Bronchial epithelial cell (primary cell): ENCODE data around the gene FAM20A. TPM values are rescaled to one million over a fixed set of nuclear protein-coding genes. Genes with fewer than 3 reads are reported as not detected.

Experiments used
- DNase-seq: peaks from one replicate; pipeline ENCODE4 v3.0.0-alpha.2; 2010; ENCODE audit warnings: low read depth
- FAIRE-seq: peaks from 2 replicates; lab custom pipeline; 2011; peaks lifted over from hg19 to GRCh38; lab: Jason Lieb, UNC
- H3K27me3 ChIP-seq: 2 replicates; pipeline ENCODE4 v1.5.1; 2011; ENCODE audit warnings: low read length; ENCODE audit not compliant: control insufficient read depth, insufficient read depth
- H3K36me3 ChIP-seq: 2 replicates; pipeline ENCODE4 v1.5.1; 2011; ENCODE audit warnings: low read length; ENCODE audit not compliant: control insufficient read depth, insufficient read depth
- H3K4me3 ChIP-seq: 2 replicates; pipeline ENCODE4 v1.5.1; 2011; ENCODE audit warnings: mild to moderate bottlenecking, low read depth, low read length, control low read depth
- total RNA-seq: library from RNA; depleted of rRNA; stranded (reverse); fragments of >200 nt; gene quantifications from 2 replicates; pipeline ENCODE4 v1.2.1, GENCODE V29; 2014
- TF ChIP-seq, protein P1 (sequence below): IDR thresholded peaks from 2 replicates; pipeline ENCODE4 v1.5.1; 2011; ENCODE audit warnings: mild to moderate bottlenecking, moderate library complexity, low read length, control low read depth, inconsistent platforms; ENCODE audit not compliant: insufficient read depth, severe bottlenecking

FAM20A gene
- total RNA-seq, 1 donor from 2014 or later: 0.26 TPM

DNA sequence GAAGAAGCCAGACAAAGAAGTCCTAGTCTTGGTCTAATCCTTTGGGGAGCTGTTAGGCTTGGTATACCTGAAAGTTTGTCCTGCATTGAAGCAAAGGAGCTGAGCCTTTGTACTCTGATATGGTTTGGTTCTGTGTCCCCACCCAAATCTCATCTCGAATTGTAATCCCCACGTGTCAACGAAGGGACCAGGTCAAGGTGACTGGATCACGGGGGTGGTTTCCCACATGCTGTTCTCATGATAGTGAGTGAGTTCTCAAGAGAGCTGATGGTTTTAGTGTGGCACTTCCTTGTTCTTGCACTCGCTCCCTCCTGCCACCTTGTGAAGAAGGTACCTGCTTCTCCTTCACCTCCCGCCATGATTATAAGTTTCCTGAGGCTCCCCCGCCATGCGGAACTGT, 33.6 kb downstream of the FAM20A start:
- no peak for DNase-seq
- TF ChIP-seq, protein P1, sequence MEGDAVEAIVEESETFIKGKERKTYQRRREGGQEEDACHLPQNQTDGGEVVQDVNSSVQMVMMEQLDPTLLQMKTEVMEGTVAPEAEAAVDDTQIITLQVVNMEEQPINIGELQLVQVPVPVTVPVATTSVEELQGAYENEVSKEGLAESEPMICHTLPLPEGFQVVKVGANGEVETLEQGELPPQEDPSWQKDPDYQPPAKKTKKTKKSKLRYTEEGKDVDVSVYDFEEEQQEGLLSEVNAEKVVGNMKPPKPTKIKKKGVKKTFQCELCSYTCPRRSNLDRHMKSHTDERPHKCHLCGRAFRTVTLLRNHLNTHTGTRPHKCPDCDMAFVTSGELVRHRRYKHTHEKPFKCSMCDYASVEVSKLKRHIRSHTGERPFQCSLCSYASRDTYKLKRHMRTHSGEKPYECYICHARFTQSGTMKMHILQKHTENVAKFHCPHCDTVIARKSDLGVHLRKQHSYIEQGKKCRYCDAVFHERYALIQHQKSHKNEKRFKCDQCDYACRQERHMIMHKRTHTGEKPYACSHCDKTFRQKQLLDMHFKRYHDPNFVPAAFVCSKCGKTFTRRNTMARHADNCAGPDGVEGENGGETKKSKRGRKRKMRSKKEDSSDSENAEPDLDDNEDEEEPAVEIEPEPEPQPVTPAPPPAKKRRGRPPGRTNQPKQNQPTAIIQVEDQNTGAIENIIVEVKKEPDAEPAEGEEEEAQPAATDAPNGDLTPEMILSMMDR: no peak
- no peaks in the 10 kb centered on the region for H3K36me3 ChIP-seq
- H3K27me3 ChIP-seq: no peaks in the 10 kb centered on the region
- no peak for FAIRE-seq
- no peak overlapping the region for H3K4me3 ChIP-seq

DNA sequence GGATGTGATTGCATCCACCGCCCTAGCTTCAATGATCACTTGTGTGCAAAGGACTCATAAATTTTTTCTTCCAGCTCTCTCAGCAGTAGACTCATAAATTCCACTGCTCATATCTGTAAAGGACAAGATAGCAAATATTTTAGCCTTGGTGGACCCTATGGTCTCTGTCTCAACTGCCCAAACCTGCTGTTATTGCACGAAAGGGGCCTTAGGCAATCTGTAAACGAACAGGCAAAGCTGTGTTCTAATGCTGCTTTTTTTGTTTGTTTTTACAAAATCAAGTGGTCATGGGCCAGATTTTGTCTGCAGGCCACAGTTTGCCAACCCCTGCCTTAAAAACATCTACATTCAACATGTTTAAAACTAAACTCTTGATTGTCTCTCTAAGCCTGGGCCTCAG, 34.1 kb downstream of the FAM20A start:
- no peaks in the 10 kb centered on the region for H3K36me3 ChIP-seq
- no peak overlapping the region for H3K4me3 ChIP-seq
- TF ChIP-seq, protein P1: no peak
- H3K27me3 ChIP-seq: no peaks in the 10 kb centered on the region
- FAIRE-seq (no peak), DNase-seq (no peak)

DNA sequence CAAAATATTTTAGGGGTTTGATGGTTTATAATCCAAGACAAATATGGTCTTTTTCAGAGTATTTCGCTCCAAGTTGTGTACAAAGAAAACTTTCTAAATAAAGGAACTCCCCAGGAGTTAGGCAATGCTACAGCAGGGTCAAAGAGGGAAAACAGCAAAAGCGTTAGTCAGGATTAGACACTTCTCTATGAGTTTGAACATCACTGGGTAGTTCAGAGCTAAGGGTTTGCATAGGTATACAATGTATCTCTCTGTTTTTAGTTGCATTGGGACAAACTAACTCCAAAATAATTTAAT, 34.8 kb downstream of the FAM20A start:
- H3K4me3 ChIP-seq: no peak overlapping the region
- no peak for FAIRE-seq

DNA sequence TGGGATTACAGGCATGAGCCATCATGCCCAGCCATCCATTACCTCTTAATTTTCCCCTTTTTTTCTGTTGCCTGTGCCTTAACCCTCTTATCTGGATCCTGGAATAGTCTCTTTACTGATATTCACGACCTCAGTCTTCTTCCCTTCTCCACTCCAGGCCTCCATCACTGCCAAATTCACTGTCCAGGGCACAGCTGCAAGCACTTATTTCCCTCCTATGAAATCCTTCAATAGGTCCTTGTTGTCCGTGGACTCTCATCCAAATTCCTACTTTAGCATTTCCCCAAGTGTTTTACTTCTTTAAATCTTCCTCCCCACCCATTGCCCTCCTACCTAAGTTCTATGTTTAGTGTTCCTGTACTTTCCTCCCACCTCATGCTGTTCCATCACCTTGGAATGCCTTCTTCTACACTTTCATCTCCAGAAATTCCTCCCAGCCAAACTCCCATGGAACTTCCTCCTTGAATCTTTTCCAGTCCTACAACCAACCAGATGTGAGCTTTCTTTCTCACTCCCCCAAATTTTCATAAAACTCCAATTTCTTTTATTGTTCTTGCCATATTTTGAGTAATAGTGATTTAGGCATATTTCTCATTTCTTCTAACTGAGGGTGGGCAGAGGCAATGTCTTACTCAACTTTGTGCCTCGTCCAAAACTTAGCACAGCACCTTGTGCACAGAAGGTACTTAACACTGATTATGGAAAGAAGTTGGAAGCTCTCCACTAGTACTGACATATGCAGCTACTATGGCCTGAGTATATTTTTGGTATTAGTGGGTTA, 35.3 kb downstream of the FAM20A start:
- Histone ChIP-seq H3K4me3 (no peak overlapping the region), H3K36me3 (no peaks in the 10 kb centered on the region), H3K27me3 (no peaks in the 10 kb centered on the region)
- no peak for DNase-seq
- FAIRE-seq: no peak
- TF ChIP-seq, protein P1: no peak

More for the DNA sequence above, 34.8 kb downstream of the FAM20A start:
- H3K27me3 ChIP-seq: no peaks in the 10 kb centered on the region
- H3K36me3 ChIP-seq: no peaks in the 10 kb centered on the region
- TF ChIP-seq, protein P1: no peak
- DNase-seq: peak; percentile 25

DNA sequence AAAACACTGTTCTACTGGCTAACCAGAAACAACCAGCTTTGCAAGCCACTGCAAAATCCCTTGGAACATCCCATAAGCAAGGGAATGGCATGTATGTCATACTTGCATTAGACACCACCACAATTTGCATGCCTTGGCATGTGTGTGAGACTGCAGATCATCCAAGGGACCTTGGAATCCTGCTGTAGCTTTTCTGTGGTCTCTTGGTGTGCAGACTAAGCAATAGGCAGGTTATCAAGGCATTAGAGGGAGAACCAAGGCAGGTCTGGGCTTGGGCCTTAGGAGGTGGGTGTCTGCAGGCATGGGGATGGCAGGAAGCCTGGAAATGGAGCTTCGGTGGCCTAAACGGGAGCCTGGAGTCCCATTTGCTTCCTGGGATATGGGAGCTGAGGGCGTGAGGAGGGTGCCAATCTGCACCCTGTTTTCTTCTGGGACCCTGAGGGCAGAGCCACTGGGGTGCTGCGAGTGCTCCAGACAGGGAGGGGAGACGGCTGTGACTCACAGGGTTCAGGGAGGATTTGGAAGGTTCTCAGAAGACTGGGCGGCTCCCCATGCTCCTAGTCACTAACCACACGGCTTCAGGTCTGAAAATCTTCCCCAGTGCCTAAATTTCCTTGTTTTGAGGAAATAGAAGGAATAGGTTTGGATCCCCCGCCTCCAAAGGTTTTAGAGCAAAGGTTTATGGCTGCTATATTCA, 36.6 kb downstream of the FAM20A start:
- TF ChIP-seq, protein P1: no peak
- Histone ChIP-seq H3K36me3 (no peaks in the 10 kb centered on the region), H3K4me3 (peak overlapping the region; percentile 4), H3K27me3 (no peaks in the 10 kb centered on the region)
- DNase-seq (peak; percentile 99), FAIRE-seq (peak; percentile 94)

DNA sequence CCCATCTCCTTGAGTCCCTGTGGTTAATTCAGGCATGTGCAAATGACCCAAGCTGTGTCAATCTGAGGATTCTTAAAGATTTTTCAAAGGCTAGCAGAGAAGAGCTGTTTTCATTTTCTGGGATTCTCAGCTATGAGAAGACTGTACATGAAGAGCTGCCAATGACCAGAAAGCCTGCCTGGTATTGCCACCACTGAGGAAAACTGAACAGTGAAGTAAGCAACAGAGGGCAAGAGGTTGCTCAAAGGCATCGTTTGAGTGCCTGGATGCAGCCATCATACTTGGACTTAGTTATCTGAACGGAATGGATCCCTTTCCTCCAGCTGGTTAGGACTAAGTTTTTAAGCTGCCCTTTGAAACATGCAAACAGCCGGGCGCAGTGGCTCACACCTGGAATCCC, 38.4 kb downstream of the FAM20A start:
- FAIRE-seq: no peak
- Histone ChIP-seq H3K4me3 (no peak overlapping the region), H3K36me3 (no peaks in the 10 kb centered on the region), H3K27me3 (no peaks in the 10 kb centered on the region)
- DNase-seq: no peak
- TF ChIP-seq, protein P1: no peak
